HepG2 (cell line): ENCODE results near the gene AXIN1. TPM values are rescaled to one million over a fixed set of nuclear protein-coding genes. Genes with fewer than 3 reads are reported as not detected.
A peak's percentile ranks its signal among the peaks of the same experiment; 100 is the strongest.

Experiments used
- CENPX ChIP-seq: sonication (generic); formaldehyde crosslinking; IDR thresholded peaks from 2 replicates; pipeline ENCODE4 v1.9.0; 2021; ENCODE audit warnings: mild to moderate bottlenecking, missing genetic modification reagents, moderate library complexity
- HDAC2 ChIP-seq: sonication (generic); formaldehyde crosslinking; IDR thresholded peaks from 2 replicates; pipeline ENCODE4 v1.4.0; 2020; ENCODE audit warnings: missing genetic modification reagents
- HOXA3 ChIP-seq: sonication (generic); formaldehyde crosslinking; IDR thresholded peaks from 2 replicates; pipeline ENCODE4 v1.5.0; 2020; ENCODE audit warnings: missing genetic modification reagents
- IKZF4 ChIP-seq: sonication (generic); formaldehyde crosslinking; IDR thresholded peaks from 2 replicates; pipeline ENCODE4 v1.5.1; 2020; ENCODE audit warnings: borderline replicate concordance, mild to moderate bottlenecking, low read depth, missing genetic modification reagents; ENCODE audit errors: not compliant biosample characterization
- MEIS1 ChIP-seq: sonication (generic); formaldehyde crosslinking; IDR thresholded peaks from 2 replicates; pipeline ENCODE4 v1.9.0; 2021; ENCODE audit warnings: mild to moderate bottlenecking, missing genetic modification reagents, moderate library complexity, borderline replicate concordance
- POGZ ChIP-seq: sonication (generic); formaldehyde crosslinking; IDR thresholded peaks from 2 replicates; pipeline ENCODE4 v1.4.0; 2020; ENCODE audit warnings: mild to moderate bottlenecking, missing genetic modification reagents
- RORA ChIP-seq: sonication (generic); formaldehyde crosslinking; IDR thresholded peaks from 2 replicates; pipeline ENCODE4 v1.5.0; 2020; ENCODE audit warnings: mild to moderate bottlenecking, missing genetic modification reagents, moderate library complexity
- SRSF1 ChIP-seq: fragments of 200-400 bp; formaldehyde crosslinking; optimal IDR thresholded peaks from 2 replicates; pipeline ENCODE3; 2017; ENCODE audit warnings: mild to moderate bottlenecking, low read depth, low read length, moderate library complexity
- TFE3 ChIP-seq: IDR thresholded peaks from 2 replicates; pipeline ENCODE4 v1.6.1; 2016
- TMF1 ChIP-seq: sonication (generic); formaldehyde crosslinking; IDR thresholded peaks from 2 replicates; pipeline ENCODE4 v1.8.1; 2022; ENCODE audit warnings: low read depth, missing genetic modification reagents
- ZBTB10 ChIP-seq: sonication (generic); formaldehyde crosslinking; IDR thresholded peaks from 2 replicates; pipeline ENCODE4 v1.4.0; 2020; ENCODE audit warnings: missing genetic modification reagents, borderline replicate concordance
- ZNF234 ChIP-seq: sonication (generic); formaldehyde crosslinking; conservative IDR thresholded peaks from 2 replicates; pipeline ENCODE4 v1.5.1; 2020; ENCODE audit warnings: mild to moderate bottlenecking, missing genetic modification reagents
- ZNF260 ChIP-seq: sonication (generic); formaldehyde crosslinking; IDR thresholded peaks from 2 replicates; pipeline ENCODE4 v1.4.0; 2020; ENCODE audit warnings: missing genetic modification reagents, low read depth, mild to moderate bottlenecking, borderline replicate concordance
- ZNF687 ChIP-seq: sonication (generic); formaldehyde crosslinking; IDR thresholded peaks from 2 replicates; pipeline ENCODE4 v1.5.1; 2020; ENCODE audit warnings: mild to moderate bottlenecking, missing genetic modification reagents, moderate library complexity
- ZNF816 ChIP-seq: sonication (generic); formaldehyde crosslinking; IDR thresholded peaks from 2 replicates; pipeline ENCODE4 v1.8.0; 2022; ENCODE audit warnings: missing genetic modification reagents, mild to moderate bottlenecking, borderline replicate concordance
- ZSCAN29 ChIP-seq: sonication (generic); formaldehyde crosslinking; conservative IDR thresholded peaks from 2 replicates; pipeline ENCODE4 v1.4.0; 2020; ENCODE audit warnings: mild to moderate bottlenecking, missing genetic modification reagents
- polyA plus RNA-seq, 8 experiments: library from polyadenylated mRNA; depleted of rRNA in 3 of 8; stranded (reverse) in 7 of 8; unstranded in 1 of 8; fragments of >200 nt; fragmentation: Illumina TruSeq in 4 of 8; extraction: Trizol in 4 of 8; gene quantifications; 2 replicates each; pipeline versions ENCODE4 v1.2.1 to v1.2.3, GENCODE V29; 2011 to 2016; ENCODE audit warnings: low read depth in 4 of 8, missing spikeins in 1 of 8, mixed read lengths in 1 of 8; ENCODE audit not compliant: insufficient read depth in 1 of 8
- total RNA-seq, 5 experiments: library from RNA; depleted of rRNA; stranded (reverse); fragments of >200 nt; fragmentation: Illumina TruSeq; extraction: Trizol; gene quantifications; 2 replicates each; pipeline ENCODE4 v1.2.3, GENCODE V29; 2016; ENCODE audit warnings: low read depth in 1 of 5
- TF ChIP-seq, protein P1 (sequence below): sonication (generic); formaldehyde crosslinking; IDR thresholded peaks from 2 replicates; pipeline ENCODE4 v1.8.1; 2023; ENCODE audit warnings: mild to moderate bottlenecking, missing genetic modification reagents
- TF ChIP-seq, protein P2 (sequence below): sonication (generic); formaldehyde crosslinking; IDR thresholded peaks from 2 replicates; pipeline ENCODE4 v1.4.0; 2020; ENCODE audit warnings: missing genetic modification reagents

The AXIN1 gene
- total and polyA plus RNA-seq, 2 of the 13 experiments (the other 11 are each of a cell fraction or from before 2014, with no cell fraction given) = 24.0 to 26.0 TPM

GRCh38 chr16:360698-361336 lies 8.3 kb upstream of the AXIN1 start (continued):
- TF ChIP-seq MEIS1 (CRISPR knock-in tag) (no peak; the same call in 1 of the 2 replicates), ZNF260 (CRISPR knock-in tag) (no peak), POGZ (CRISPR knock-in tag) (no peak), TFE3 (no peak), ZNF687 (CRISPR knock-in tag) (peak; percentile 58), HDAC2 (no peak), ZBTB10 (CRISPR knock-in tag) (no peak), RORA (CRISPR knock-in tag) (no peak), ZNF816 (CRISPR knock-in tag) (no peak), CENPX (no peak), IKZF4 (CRISPR knock-in tag) (no peak), TMF1 (CRISPR knock-in tag) (no peak), ZSCAN29 (CRISPR knock-in tag) (no peak), SRSF1 (no peak), ZNF234 (CRISPR knock-in tag) (no peak), HOXA3 (CRISPR knock-in tag) (peak; percentile 8; the same call in 1 of the 2 replicates)
- TF ChIP-seq, protein P1, sequence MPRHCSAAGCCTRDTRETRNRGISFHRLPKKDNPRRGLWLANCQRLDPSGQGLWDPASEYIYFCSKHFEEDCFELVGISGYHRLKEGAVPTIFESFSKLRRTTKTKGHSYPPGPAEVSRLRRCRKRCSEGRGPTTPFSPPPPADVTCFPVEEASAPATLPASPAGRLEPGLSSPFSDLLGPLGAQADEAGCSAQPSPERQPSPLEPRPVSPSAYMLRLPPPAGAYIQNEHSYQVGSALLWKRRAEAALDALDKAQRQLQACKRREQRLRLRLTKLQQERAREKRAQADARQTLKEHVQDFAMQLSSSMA (CRISPR knock-in tag) = no peak
- TF ChIP-seq, protein P2, sequence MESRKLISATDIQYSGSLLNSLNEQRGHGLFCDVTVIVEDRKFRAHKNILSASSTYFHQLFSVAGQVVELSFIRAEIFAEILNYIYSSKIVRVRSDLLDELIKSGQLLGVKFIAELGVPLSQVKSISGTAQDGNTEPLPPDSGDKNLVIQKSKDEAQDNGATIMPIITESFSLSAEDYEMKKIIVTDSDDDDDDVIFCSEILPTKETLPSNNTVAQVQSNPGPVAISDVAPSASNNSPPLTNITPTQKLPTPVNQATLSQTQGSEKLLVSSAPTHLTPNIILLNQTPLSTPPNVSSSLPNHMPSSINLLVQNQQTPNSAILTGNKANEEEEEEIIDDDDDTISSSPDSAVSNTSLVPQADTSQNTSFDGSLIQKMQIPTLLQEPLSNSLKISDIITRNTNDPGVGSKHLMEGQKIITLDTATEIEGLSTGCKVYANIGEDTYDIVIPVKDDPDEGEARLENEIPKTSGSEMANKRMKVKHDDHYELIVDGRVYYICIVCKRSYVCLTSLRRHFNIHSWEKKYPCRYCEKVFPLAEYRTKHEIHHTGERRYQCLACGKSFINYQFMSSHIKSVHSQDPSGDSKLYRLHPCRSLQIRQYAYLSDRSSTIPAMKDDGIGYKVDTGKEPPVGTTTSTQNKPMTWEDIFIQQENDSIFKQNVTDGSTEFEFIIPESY (CRISPR knock-in tag) = 0 out of 2 replicates have a peak, but pooled peaks have one; percentile 72
